Panc1 (cell line): ENCODE measurements around the gene RNF113B. TPM values are rescaled to one million over a fixed set of nuclear protein-coding genes. Genes with fewer than 3 reads are reported as not detected.

Experiments used
- ATAC-seq: fragments of 200-7000 bp; cut with Tn5 transposase; 2 replicates; pipeline ENCODE4 v1.9.1; 2020; ENCODE audit warnings: mild to moderate bottlenecking, moderate library complexity
- BruUV-seq: library from RNA; stranded (reverse); fragments of 400-500 nt; replicated peaks from 2 replicates; lab custom pipeline; 2021; lab: Mats Ljungman, UMichigan
- CTCF ChIA-PET: fragments of 300-600 bp; sonication (Branson Sonifier 250); formaldehyde crosslinking; loops from one replicate; lab custom pipeline; 2022; ENCODE audit warnings: antibody characterized with exemption; lab: Charles Lee
- POLR2A ChIA-PET: fragments of 300-600 bp; sonication (Branson Sonifier 250); formaldehyde crosslinking; loops from one replicate; lab custom pipeline; 2022; ENCODE audit warnings: antibody characterized with exemption; lab: Charles Lee
- DNase-seq: peaks from one replicate; pipeline ENCODE4 v3.0.0-alpha.2; 2010; ENCODE audit warnings: low read depth, low spot score
- H3K27ac ChIP-seq: 2 replicates; pipeline ENCODE4 v1.5.1; 2011; ENCODE audit warnings: mild to moderate bottlenecking, low read length, inconsistent platforms
- H3K27me3 ChIP-seq: fragments of 200-500 bp; sonication (Bioruptor generic); 2 replicates; pipeline ENCODE4 v1.6.0; 2014; ENCODE audit warnings: low read length, inconsistent platforms; ENCODE audit not compliant: control insufficient read depth, insufficient read depth
- H3K36me3 ChIP-seq: fragments of 200-500 bp; sonication (Bioruptor generic); 2 replicates; pipeline ENCODE4 v1.5.1; 2014; ENCODE audit warnings: inconsistent platforms, mild to moderate bottlenecking, low read length, moderate library complexity; ENCODE audit not compliant: control insufficient read depth, insufficient read depth
- H3K4me1 ChIP-seq: 2 replicates; pipeline ENCODE4 v1.5.1; 2011; ENCODE audit warnings: inconsistent platforms, mild to moderate bottlenecking, low read length, moderate library complexity; ENCODE audit not compliant: control insufficient read depth, insufficient read depth
- H3K4me3 ChIP-seq, 2 experiments: 2 replicates each; pipeline ENCODE4 v1.5.1; 2011 to 2012; ENCODE audit warnings: low read depth in 2 of 2, low read length in 2 of 2, mild to moderate bottlenecking in 2 of 2, inconsistent platforms in 1 of 2, moderate library complexity in 1 of 2
- H3K9me3 ChIP-seq: fragments of 200-500 bp; sonication (Bioruptor generic); 2 replicates; pipeline ENCODE4 v1.5.1; 2014; ENCODE audit warnings: low read depth, mild to moderate bottlenecking, inconsistent platforms, low read length, moderate library complexity; ENCODE audit not compliant: control insufficient read depth, insufficient read depth
- POLR2AphosphoS5 ChIP-seq: IDR thresholded peaks from 2 replicates; pipeline ENCODE4 v1.6.1; 2012; ENCODE audit warnings: mild to moderate bottlenecking, low read depth, low read length, moderate library complexity
- SIN3A ChIP-seq: IDR thresholded peaks from 2 replicates; pipeline ENCODE4 v1.6.1; 2012; ENCODE audit warnings: low read depth, mild to moderate bottlenecking, low read length, moderate library complexity, borderline replicate concordance; ENCODE audit not compliant: insufficient read depth
- TCF7L2 ChIP-seq: IDR thresholded peaks from 2 replicates; pipeline ENCODE4 v1.6.1; 2011; ENCODE audit warnings: mild to moderate bottlenecking, low read depth, low read length, inconsistent platforms
- in situ Hi-C: cut with HindIII; loops from 2 replicates; pipeline ENCODE4 v1.10.0; 2016; ENCODE audit warnings: low sequenced_read_pairs, low pct_unique_long_range_greater_than_20kb
- intact Hi-C: fragments of 100-400 bp; cut with micrococcal nuclease; formaldehyde crosslinking; loops from one replicate; pipeline ENCODE4 v1.10.0; 2022; ENCODE audit not compliant: unreplicated experiment
- total RNA-seq: library from RNA; stranded (reverse); gene quantifications from one replicate; pipeline ENCODE4 v1.2.1, GENCODE V29; 2021; ENCODE audit not compliant: unreplicated experiment
- TF ChIP-seq, protein P1 (sequence below), 2 experiments: IDR thresholded peaks; 2 replicates each; pipeline ENCODE4 v1.6.1; 2011 to 2012; ENCODE audit warnings: low read depth in 2 of 2, control low read depth in 1 of 2, low read length in 1 of 2, mild to moderate bottlenecking in 1 of 2, moderate library complexity in 1 of 2; ENCODE audit not compliant: insufficient read depth in 1 of 2
- TF ChIP-seq, protein P2 (sequence below): fragments of 450-650 bp; IDR thresholded peaks from 2 replicates; pipeline ENCODE4 v1.5.1; 2017; ENCODE audit warnings: mild to moderate bottlenecking

Gene RNF113B
- total RNA-seq, 1 experiment from 2014 or later, result not detected

GRCh38 chr13:98144027-98144741 lies 32.9 kb downstream of the RNF113B start:
- intact Hi-C loops, result loop anchor here (10.0 kb wide), 1 partner anchor 521 kb away; no protein-coding TSS in a partner anchor
- DNase-seq, result no peak
- no peak for ATAC-seq
- no peak for TF ChIP-seq SIN3A
- Histone ChIP-seq H3K27me3 (no peaks in the 10 kb centered on the region), H3K4me3 (peak overlapping the region; percentile 69 to 70), H3K36me3 (no peaks in the 10 kb centered on the region), H3K9me3 (no peaks in the 10 kb centered on the region), H3K4me1 (peaks cover 23% of the 10 kb centered on the region), H3K27ac (peak overlapping the region; percentile 84)
- POLR2A ChIA-PET, result interaction anchor here (0.8 kb wide), 1 partner anchor 262 kb away, joined by 12 read pairs; no protein-coding TSS in a partner anchor
- CTCF ChIA-PET, result no interaction called here
- BruUV-seq, result TSS peak; percentile 68
- in situ Hi-C loops, result loop anchor here (25.0 kb wide), 1 partner anchor 268 kb away; no protein-coding TSS in a partner anchor

DNA sequence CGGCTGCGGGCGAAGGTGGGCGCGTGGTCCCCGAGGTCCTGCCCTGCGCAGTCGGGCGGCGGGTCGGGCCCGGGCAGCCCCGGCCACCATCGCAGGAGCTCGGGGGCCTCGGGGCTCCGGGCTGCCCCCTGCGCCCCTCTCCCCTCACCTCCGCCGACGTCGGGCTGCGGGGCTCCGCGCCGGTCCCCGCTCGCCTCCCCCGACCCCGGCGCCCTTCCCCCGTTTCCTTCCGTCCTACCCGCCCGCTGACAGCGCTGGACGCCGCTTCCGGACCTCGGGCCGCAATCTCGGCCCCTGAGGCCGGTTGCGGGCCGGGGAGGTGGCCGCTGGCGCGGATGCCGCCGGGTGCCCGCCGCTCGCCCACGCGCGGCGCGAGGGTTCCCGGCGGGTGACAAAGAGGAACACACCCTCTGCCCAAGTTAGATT lies 33.5 kb downstream of the RNF113B start:
- Histone ChIP-seq H3K27ac (peak overlapping the region; percentile 84; the same call in 1 of the 2 replicates), H3K36me3 (no peaks in the 10 kb centered on the region), H3K27me3 (no peaks in the 10 kb centered on the region), H3K9me3 (no peaks in the 10 kb centered on the region), H3K4me1 (peaks cover 23% of the 10 kb centered on the region), H3K4me3 (peak overlapping the region; percentile 69 to 70)
- TF ChIP-seq, protein P1, sequence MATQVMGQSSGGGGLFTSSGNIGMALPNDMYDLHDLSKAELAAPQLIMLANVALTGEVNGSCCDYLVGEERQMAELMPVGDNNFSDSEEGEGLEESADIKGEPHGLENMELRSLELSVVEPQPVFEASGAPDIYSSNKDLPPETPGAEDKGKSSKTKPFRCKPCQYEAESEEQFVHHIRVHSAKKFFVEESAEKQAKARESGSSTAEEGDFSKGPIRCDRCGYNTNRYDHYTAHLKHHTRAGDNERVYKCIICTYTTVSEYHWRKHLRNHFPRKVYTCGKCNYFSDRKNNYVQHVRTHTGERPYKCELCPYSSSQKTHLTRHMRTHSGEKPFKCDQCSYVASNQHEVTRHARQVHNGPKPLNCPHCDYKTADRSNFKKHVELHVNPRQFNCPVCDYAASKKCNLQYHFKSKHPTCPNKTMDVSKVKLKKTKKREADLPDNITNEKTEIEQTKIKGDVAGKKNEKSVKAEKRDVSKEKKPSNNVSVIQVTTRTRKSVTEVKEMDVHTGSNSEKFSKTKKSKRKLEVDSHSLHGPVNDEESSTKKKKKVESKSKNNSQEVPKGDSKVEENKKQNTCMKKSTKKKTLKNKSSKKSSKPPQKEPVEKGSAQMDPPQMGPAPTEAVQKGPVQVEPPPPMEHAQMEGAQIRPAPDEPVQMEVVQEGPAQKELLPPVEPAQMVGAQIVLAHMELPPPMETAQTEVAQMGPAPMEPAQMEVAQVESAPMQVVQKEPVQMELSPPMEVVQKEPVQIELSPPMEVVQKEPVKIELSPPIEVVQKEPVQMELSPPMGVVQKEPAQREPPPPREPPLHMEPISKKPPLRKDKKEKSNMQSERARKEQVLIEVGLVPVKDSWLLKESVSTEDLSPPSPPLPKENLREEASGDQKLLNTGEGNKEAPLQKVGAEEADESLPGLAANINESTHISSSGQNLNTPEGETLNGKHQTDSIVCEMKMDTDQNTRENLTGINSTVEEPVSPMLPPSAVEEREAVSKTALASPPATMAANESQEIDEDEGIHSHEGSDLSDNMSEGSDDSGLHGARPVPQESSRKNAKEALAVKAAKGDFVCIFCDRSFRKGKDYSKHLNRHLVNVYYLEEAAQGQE (IDR thresholded peaks at IDR 0.05; ENCODE audit: insufficient read depth in 1 of 2, low read depth in 2 of 2, low read length in 1 of 2), result no peak
- TF ChIP-seq, protein P2, sequence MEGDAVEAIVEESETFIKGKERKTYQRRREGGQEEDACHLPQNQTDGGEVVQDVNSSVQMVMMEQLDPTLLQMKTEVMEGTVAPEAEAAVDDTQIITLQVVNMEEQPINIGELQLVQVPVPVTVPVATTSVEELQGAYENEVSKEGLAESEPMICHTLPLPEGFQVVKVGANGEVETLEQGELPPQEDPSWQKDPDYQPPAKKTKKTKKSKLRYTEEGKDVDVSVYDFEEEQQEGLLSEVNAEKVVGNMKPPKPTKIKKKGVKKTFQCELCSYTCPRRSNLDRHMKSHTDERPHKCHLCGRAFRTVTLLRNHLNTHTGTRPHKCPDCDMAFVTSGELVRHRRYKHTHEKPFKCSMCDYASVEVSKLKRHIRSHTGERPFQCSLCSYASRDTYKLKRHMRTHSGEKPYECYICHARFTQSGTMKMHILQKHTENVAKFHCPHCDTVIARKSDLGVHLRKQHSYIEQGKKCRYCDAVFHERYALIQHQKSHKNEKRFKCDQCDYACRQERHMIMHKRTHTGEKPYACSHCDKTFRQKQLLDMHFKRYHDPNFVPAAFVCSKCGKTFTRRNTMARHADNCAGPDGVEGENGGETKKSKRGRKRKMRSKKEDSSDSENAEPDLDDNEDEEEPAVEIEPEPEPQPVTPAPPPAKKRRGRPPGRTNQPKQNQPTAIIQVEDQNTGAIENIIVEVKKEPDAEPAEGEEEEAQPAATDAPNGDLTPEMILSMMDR, result no peak
- no peak for TF ChIP-seq POLR2AphosphoS5
- TF ChIP-seq SIN3A, result no peak
- TF ChIP-seq TCF7L2, result no peak
- peak; percentile 2; the same call in 1 of the 2 replicates for ATAC-seq
- ChIA-PET POLR2A (no interaction called here), CTCF (no interaction called here)
- intact Hi-C loops, result loop anchor here (10.0 kb wide), 1 partner anchor 521 kb away; no protein-coding TSS in a partner anchor
- in situ Hi-C loops, result loop anchor here (25.0 kb wide), 1 partner anchor 269 kb away; no protein-coding TSS in a partner anchor
- BruUV-seq, result no TSS peak
- DNase-seq, result no peak

DNA sequence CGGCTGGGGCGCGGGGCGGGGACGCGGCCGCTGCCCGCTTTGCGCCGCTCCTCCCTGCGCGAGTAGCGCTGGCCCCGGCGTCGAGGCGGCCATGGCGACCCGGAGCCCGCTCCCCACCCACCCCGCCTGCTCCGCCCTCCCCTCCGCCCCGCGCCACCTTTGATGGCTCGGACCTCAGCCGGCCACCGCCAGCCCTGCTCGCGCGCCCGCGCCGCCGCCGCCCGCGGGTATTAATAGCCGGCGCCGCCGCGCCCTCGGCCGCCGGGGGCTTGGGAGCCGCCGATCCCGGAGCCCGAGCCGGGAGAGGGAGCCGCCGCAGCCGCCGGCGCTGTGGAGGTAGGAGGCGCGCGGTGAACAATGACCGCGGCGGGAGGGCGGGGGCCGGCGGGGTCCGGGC lies 33.9 kb downstream of the RNF113B start:
- intact Hi-C loops (loop anchor here (10.0 kb wide), 1 partner anchor 522 kb away; no protein-coding TSS in a partner anchor), in situ Hi-C loops (loop anchor here (25.0 kb wide), 1 partner anchor 269 kb away; no protein-coding TSS in a partner anchor)
- no peaks in the 10 kb centered on the region for H3K27me3 ChIP-seq
- H3K4me3 ChIP-seq, result peak overlapping the region in 1 of 2 experiments; percentile 69; a peak in 2 of 4 replicates
- no peak for DNase-seq
- no TSS peak for BruUV-seq
- ChIA-PET POLR2A (no interaction called here), CTCF (no interaction called here)
- TF ChIP-seq TCF7L2, result no peak
- TF ChIP-seq, protein P2, result peak; percentile 21
- peaks cover 23% of the 10 kb centered on the region for H3K4me1 ChIP-seq
- H3K36me3 ChIP-seq, result no peaks in the 10 kb centered on the region
- no peaks in the 10 kb centered on the region for H3K9me3 ChIP-seq
- no peak overlapping the region for H3K27ac ChIP-seq
- peak; percentile 83 for ATAC-seq
